ENCODE measurements around the gene ICA1L. TPM values are rescaled to one million over a fixed set of nuclear protein-coding genes. Genes with fewer than 3 reads are reported as not detected.
A peak's percentile ranks its signal among the peaks of the same experiment; 100 is the strongest.
"Not testable (repeated sequence)": the region's sequence is repeated elsewhere in the genome, so short reads cannot be mapped to it uniquely, and the experiment has no call there.

The ICA1L gene
- total RNA-seq = 1 to 10 TPM; 7.5 to 8.2 TPM

- Mint-ChIP-seq H3K4me1 (peaks cover 11% of the 10 kb centered on the region), H3K27me3 (no peaks in the 10 kb centered on the region), H3K27ac (peak within 1 kb of the TSS; percentile 87), H3K4me3 (peak within 1 kb of the TSS; percentile 90), H3K9me3 (ENCODE audit: low read depth) (no peaks in the 10 kb centered on the region), H3K36me3 (ENCODE audit: low read depth) (no peaks in the 10 kb centered on the region)
- intact Hi-C loops (cut with DNase I, micrococcal nuclease) = loop anchor here (1.0 to 10.0 kb wide), 8 partner anchors 40 to 633 kb away; partner anchors contain the start of genes FAM117B (in 2 of the 2), CARF (in 1 of the 2), CYP20A1 (in 1 of the 2) and SUMO1 (in 1 of the 2)
- peak; percentile 72 for DNase-seq
- ChIA-PET POLR2A (interaction anchor here (0.6 to 1.1 kb wide), 3 partner anchors 39 to 289 kb away, joined by 3 read pairs; partner anchors contain the start of gene WDR12), CTCF (interaction anchor here (0.6 to 2.6 kb wide), 20 partner anchors 9 to 297 kb away, joined by 3 to 20 read pairs (median 4); partner anchors contain the start of genes CARF and WDR12)
- ATAC-seq = peak; percentile 72
Observed at GRCh38 chr2:202871300-202872141, at the start of gene ICA1L. TSS of gene ICA1L (minus strand) at chr2:202871766. CDS start at chr2:202829009, 42,757 bp downstream.

GRCh38 chr2:202918860-202919259 lies 47.3 kb upstream of the ICA1L start:
- Mint-ChIP-seq H3K36me3 (ENCODE audit: low read depth) (peaks cover 4% of the 10 kb centered on the region), H3K4me3 (no peak overlapping the region), H3K4me1 (no peaks in the 10 kb centered on the region), H3K27ac (no peak overlapping the region), H3K9me3 (ENCODE audit: low read depth) (no peaks in the 10 kb centered on the region), H3K27me3 (no peaks in the 10 kb centered on the region)
- ChIA-PET CTCF (interaction anchor here (1.1 kb wide), 1 partner anchor 14 kb away, joined by 3 read pairs; no protein-coding TSS in a partner anchor), POLR2A (no interaction called here)
- ATAC-seq = no peak
- intact Hi-C loops (cut with DNase I, micrococcal nuclease) = loop anchor here in 1 of 2 experiments (10.0 kb wide), 1 partner anchor 896 kb away; no protein-coding TSS in a partner anchor
- no peak for DNase-seq

DNA sequence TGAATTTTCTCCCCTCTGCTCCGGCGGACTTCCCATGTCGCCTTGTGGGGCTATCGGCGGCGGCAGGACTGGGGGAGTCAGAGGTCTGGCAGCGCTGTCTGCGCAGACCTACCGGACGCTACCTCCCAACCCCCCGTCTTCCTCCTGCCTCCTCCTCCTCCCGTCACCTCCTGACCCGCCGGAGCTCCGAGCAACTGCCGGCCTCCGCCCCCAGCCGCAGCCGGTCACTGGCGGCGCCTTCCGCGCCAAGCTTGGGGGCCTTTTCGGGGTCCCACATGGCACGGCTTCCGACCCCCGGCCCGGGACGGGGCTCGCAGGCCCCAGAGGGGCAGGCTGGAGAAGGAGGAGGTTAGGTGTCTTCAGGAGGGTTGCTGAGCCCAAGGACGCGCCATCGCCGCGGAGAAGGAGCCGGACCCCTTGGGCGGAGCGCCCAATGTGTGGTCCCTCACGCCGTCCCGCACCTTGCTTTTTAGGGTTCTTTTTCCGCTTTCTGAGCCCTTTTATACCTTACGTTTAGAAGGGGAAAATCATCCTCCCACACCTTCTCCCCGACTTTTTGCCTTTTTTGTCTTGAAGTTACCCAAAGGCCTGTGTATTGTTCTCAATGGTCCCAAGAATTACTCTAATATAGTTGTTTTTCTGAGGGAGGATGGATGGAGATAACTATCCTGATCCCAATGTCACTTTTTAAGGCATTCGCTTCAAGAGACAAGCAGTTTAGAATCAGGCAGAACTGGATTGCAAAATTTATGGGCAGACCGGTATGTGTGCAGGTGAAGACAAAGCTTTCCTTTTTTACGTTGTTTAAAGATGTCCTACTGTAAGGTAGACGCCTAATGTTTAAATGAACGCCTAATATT lies 41.0 kb upstream of the ICA1L start:
- POLR2A ChIA-PET; H3K27me3 Mint-ChIP-seq; H3K9me3 Mint-ChIP-seq (ENCODE audit: low read depth); DNase-seq; H3K36me3 Mint-ChIP-seq (ENCODE audit: low read depth): not testable (repeated sequence)
- Mint-ChIP-seq H3K27ac (peak overlapping the region; percentile 95), H3K4me3 (peak overlapping the region; percentile 84), H3K4me1 (peaks cover 30% of the 10 kb centered on the region)
- peak; percentile 66 for ATAC-seq
- intact Hi-C loops (cut with DNase I, micrococcal nuclease) = loop anchor here in 1 of 2 experiments (1.0 to 10.0 kb wide), 4 partner anchors 41 to 902 kb away; partner anchors contain the start of genes ABI2, BMPR2 and ICA1L
- CTCF ChIA-PET = interaction anchor here (1.0 to 1.4 kb wide), 2 partner anchors 42 to 324 kb away, joined by 3 to 5 read pairs; no protein-coding TSS in a partner anchor

DNA sequence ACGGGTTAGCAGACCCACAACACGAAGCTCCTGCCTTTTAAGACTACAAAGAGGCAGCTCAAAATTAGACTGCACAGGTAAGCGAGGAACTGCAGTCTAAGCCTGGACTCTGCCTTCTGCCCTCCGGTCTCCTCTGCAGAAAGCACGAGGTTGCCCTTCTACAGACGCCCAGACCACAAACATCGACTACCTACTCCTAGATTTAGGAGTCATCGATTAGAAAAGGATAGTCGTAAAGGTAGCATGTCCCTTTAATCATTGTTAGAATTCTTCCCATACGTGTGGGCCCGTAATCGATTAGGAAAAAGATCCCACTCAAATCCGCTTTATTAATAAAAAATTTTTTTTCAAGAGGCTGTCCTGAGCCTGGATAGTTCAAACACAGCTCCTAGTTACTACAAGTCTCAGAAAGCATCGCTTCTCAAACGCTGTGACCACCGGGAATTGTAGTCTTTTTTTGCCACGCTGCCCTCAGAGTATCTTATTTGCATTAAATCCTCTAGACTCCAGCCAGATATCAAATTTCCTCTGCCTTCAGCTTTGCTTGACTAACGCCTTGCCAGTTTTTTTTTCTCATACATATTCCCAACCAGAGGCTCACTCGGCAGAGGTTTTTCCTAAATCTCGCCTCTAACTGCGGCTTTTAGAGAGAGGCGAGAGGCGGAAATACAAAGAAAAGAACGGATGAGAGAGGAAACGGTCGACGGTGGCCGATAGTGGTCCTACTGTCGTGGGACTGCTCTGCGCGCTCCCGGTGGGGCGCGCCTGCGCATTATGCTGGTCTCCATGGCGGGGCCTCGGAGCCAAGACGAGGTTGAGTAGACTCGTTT lies 40.2 kb upstream of the ICA1L start, which contains the start of the genes CARF and WDR12:
Gene CARF, plus strand, starts transcription at position 764 of the 830 bp plus-strand sequence. CDS start 29,628 bp downstream, outside the sequence.
Gene WDR12, minus strand, starts transcription at position 162 of the 830 bp plus-strand sequence. CDS start 197 bp downstream, outside the sequence.
- ChIA-PET CTCF (interaction anchor here (0.6 to 1.4 kb wide), 6 partner anchors 22 to 323 kb away, joined by 3 to 5 read pairs (median 3); no protein-coding TSS in a partner anchor), POLR2A (interaction anchor here (1.3 to 1.4 kb wide), 2 partner anchors 40 to 328 kb away, joined by 3 to 4 read pairs; partner anchors contain the start of genes CYP20A1 and ICA1L)
- intact Hi-C loops (cut with DNase I, micrococcal nuclease) = loop anchor here (1.0 to 10.0 kb wide), 11 partner anchors 40 to 903 kb away; partner anchors contain the start of genes NBEAL1 (in 2 of the 2), ABI2 (in 1 of the 2), BMPR2 (in 1 of the 2) and CYP20A1 (in 1 of the 2)
- H3K36me3 Mint-ChIP-seq (ENCODE audit: low read depth) = peaks cover 5% of the 10 kb centered on the region
- H3K27ac Mint-ChIP-seq = peak within 1 kb of the TSS; percentile 95
- H3K27me3 Mint-ChIP-seq = no peaks in the 10 kb centered on the region
- H3K9me3 Mint-ChIP-seq (ENCODE audit: low read depth) = no peaks in the 10 kb centered on the region
- ATAC-seq (peak; percentile 84), DNase-seq (peak; percentile 96)
- H3K4me3 Mint-ChIP-seq = peak within 1 kb of the TSS; percentile 84
- peaks cover 30% of the 10 kb centered on the region for H3K4me1 Mint-ChIP-seq

GRCh38 chr2:202911203-202911511 lies 39.6 kb upstream of the ICA1L start:
- CTCF ChIA-PET = interaction anchor here (0.6 to 1.4 kb wide), 7 partner anchors 40 to 322 kb away, joined by 3 to 9 read pairs (median 3); partner anchors contain the start of gene ICA1L
- intact Hi-C loops (cut with DNase I, micrococcal nuclease) = loop anchor here (1.0 to 10.0 kb wide), 8 partner anchors 103 to 904 kb away; partner anchors contain the start of genes NBEAL1 (in 2 of the 2), CYP20A1 (in 1 of the 2), FAM117B (in 1 of the 2) and NOP58 (in 1 of the 2)
- Mint-ChIP-seq H3K4me1 (peaks cover 30% of the 10 kb centered on the region), H3K27ac (peak overlapping the region; percentile 95), H3K4me3 (peak overlapping the region; percentile 84), H3K9me3 (ENCODE audit: low read depth) (no peaks in the 10 kb centered on the region), H3K27me3 (no peaks in the 10 kb centered on the region), H3K36me3 (ENCODE audit: low read depth) (peaks cover 9% of the 10 kb centered on the region)
- POLR2A ChIA-PET = interaction anchor here (0.5 to 1.4 kb wide), 4 partner anchors 15 to 328 kb away, joined by 3 to 4 read pairs (median 3); partner anchors contain the start of genes CYP20A1 and ICA1L
- ATAC-seq = no peak
- DNase-seq = no peak

- ChIA-PET CTCF (interaction anchor here (0.7 to 1.2 kb wide), 3 partner anchors 40 to 80 kb away, joined by 3 to 9 read pairs (median 3); partner anchors contain the start of gene ICA1L), POLR2A (interaction anchor here (0.5 to 1.4 kb wide), 6 partner anchors 15 to 426 kb away, joined by 3 to 7 read pairs (median 3); partner anchors contain the start of genes CYP20A1 and ICA1L)
- intact Hi-C loops (cut with DNase I, micrococcal nuclease) = loop anchor here (1.0 to 10.0 kb wide), 8 partner anchors 104 to 904 kb away; partner anchors contain the start of genes NBEAL1 (in 2 of the 2), CYP20A1 (in 1 of the 2), FAM117B (in 1 of the 2) and NOP58 (in 1 of the 2)
- Mint-ChIP-seq H3K4me3 (peak overlapping the region; percentile 84), H3K36me3 (ENCODE audit: low read depth) (peaks cover 13% of the 10 kb centered on the region), H3K4me1 (peaks cover 30% of the 10 kb centered on the region), H3K27ac (peak overlapping the region; percentile 25), H3K9me3 (ENCODE audit: low read depth) (no peaks in the 10 kb centered on the region), H3K27me3 (no peaks in the 10 kb centered on the region)
- DNase-seq (no peak), ATAC-seq (no peak)
Observed at GRCh38 chr2:202910698-202911097, 39.1 kb upstream of the ICA1L start.

GRCh38 chr2:202910250-202910649 lies 38.7 kb upstream of the ICA1L start:
- H3K9me3 Mint-ChIP-seq (ENCODE audit: low read depth); DNase-seq; H3K27me3 Mint-ChIP-seq; ATAC-seq: not testable (repeated sequence)
- peak overlapping the region; percentile 25 for H3K27ac Mint-ChIP-seq
- peaks cover 30% of the 10 kb centered on the region for H3K4me1 Mint-ChIP-seq
- peak overlapping the region; percentile 84 for H3K4me3 Mint-ChIP-seq
- ChIA-PET CTCF (interaction anchor here (0.7 to 1.2 kb wide), 3 partner anchors 39 to 79 kb away, joined by 3 to 9 read pairs (median 3); partner anchors contain the start of gene ICA1L), POLR2A (interaction anchor here (0.6 to 1.4 kb wide), 6 partner anchors 38 to 425 kb away, joined by 3 to 7 read pairs (median 4); partner anchors contain the start of genes CYP20A1, FAM117B and ICA1L)
- intact Hi-C loops (cut with DNase I, micrococcal nuclease) = loop anchor here (2.0 to 10.0 kb wide), 2 partner anchors 105 to 905 kb away; partner anchors contain the start of gene NBEAL1 (in 1 of the 2)
- peaks cover 18% of the 10 kb centered on the region for H3K36me3 Mint-ChIP-seq (ENCODE audit: low read depth)

DNA sequence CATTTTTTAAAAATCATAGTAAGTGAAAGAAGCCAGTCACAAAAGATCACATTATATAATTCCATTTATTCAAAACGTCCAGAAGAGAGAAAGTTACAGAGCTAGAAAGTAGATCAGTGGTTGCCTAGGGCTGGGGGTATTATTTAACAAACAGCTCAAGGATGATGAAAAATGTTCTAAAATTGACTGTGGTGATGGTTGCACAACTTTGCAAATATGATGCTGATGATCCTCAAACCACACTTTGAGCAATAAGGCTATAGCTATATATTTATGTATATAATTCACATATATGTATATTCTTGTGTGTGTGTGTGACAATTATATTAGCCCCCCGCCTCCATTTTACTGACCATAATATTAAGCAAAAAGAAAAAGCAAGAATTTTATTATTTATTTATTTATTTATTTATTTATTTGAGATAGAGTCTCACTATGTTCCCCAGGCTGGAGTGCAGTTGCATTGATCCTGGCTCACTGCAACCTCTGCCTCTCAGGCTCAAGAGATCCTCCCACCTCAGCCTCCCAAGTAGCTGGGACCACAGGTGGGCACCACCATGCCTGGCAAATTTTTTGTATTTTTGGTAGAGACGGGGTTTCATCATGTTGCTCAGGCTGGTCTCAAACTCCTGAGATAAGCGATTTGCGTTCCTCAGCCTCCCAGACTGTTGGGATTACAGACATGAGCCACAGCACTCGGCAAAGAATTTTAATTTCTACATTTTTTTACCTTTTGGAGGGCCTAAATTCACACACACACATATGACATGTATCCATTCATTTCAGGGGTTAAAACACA lies 38.0 kb upstream of the ICA1L start:
- CTCF ChIA-PET = interaction anchor here (0.5 to 1.4 kb wide), 6 partner anchors 39 to 528 kb away, joined by 3 to 4 read pairs (median 3); no protein-coding TSS in a partner anchor

DNA sequence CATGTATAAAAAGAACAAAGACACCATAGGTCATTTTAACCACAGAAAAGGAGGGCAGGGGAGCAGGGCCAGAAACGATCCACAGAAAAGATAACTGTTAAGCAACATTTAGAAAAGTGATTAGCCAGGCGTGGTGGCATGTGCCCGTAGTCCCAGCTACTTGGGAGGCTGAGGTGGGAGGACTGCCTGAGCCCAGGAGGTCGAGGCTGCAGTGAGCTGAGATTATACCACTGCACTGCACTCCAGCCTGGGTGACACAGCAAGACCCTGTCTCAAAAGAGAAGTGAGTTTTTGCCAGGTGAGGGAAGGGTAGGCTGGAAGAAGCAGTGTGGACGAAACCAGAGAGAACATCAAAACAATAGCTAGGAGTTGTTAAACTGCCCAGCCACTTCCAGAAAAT lies 36.6 kb upstream of the ICA1L start:
- ATAC-seq = no peak
- H3K36me3 Mint-ChIP-seq (ENCODE audit: low read depth) = peaks cover 33% of the 10 kb centered on the region
- POLR2A ChIA-PET = no interaction called here
- peaks cover 35% of the 10 kb centered on the region for H3K4me1 Mint-ChIP-seq
- CTCF ChIA-PET = no interaction called here
- intact Hi-C loops (cut with DNase I, micrococcal nuclease) = no loop called here
- H3K27me3 Mint-ChIP-seq = no peaks in the 10 kb centered on the region
- H3K4me3 Mint-ChIP-seq = no peak overlapping the region
- no peak for DNase-seq
- H3K9me3 Mint-ChIP-seq (ENCODE audit: low read depth) = peaks cover 6% of the 10 kb centered on the region
- H3K27ac Mint-ChIP-seq = no peak overlapping the region

More for the DNA sequence above, 38.0 kb upstream of the ICA1L start:
- H3K27me3 Mint-ChIP-seq = no peaks in the 10 kb centered on the region
- no peak for DNase-seq
- H3K4me1 Mint-ChIP-seq = peaks cover 31% of the 10 kb centered on the region
- H3K4me3 Mint-ChIP-seq = peak overlapping the region; percentile 84
- POLR2A ChIA-PET = interaction anchor here (1.3 kb wide), 1 partner anchor 275 kb away, joined by 4 read pairs; the partner anchor contains the start of gene FAM117B
- ATAC-seq = no peak
- no peak overlapping the region for H3K27ac Mint-ChIP-seq
- peaks cover 24% of the 10 kb centered on the region for H3K36me3 Mint-ChIP-seq (ENCODE audit: low read depth)
- intact Hi-C loops (cut with DNase I, micrococcal nuclease) = loop anchor here (2.0 to 10.0 kb wide), 2 partner anchors 105 to 905 kb away; partner anchors contain the start of gene NBEAL1 (in 1 of the 2)
- H3K9me3 Mint-ChIP-seq (ENCODE audit: low read depth) = peaks cover 4% of the 10 kb centered on the region

Data from activated CD4-positive, alpha-beta T cell treated with anti-CD3 and anti-CD28 coated beads for 36 hours (primary cell).